HG03064 (cell line): ENCODE measurements around the gene KLF2.

ENCODE experiments used
- ATAC-seq: cut with Tn5 transposase; IDR thresholded peaks from one replicate; pipeline ENCODE4 v1.9.1; 2021; ENCODE audit warnings: low read depth; ENCODE audit not compliant: unreplicated experiment

Gene KLF2

DNA sequence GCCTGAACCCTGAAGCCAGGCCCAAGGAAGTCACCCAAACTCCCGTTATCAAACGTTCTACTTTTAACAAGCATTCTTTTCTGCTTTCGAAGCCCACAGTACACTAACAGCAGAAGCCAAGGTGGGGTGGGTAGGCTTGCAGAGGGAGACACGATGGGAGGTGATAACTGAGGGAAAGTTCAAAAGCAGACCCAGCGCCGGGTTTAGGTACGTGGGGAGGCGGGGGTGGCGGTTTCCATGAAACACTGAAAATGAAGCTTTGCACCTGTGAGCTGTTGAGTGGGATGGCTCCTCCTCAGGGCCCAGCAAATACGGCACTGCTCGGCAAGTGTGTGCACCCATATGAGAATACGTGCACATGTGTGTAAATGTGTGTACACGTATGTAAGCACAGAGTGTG lies 49.8 kb downstream of the KLF2 start:
- ATAC-seq = no peak

DNA sequence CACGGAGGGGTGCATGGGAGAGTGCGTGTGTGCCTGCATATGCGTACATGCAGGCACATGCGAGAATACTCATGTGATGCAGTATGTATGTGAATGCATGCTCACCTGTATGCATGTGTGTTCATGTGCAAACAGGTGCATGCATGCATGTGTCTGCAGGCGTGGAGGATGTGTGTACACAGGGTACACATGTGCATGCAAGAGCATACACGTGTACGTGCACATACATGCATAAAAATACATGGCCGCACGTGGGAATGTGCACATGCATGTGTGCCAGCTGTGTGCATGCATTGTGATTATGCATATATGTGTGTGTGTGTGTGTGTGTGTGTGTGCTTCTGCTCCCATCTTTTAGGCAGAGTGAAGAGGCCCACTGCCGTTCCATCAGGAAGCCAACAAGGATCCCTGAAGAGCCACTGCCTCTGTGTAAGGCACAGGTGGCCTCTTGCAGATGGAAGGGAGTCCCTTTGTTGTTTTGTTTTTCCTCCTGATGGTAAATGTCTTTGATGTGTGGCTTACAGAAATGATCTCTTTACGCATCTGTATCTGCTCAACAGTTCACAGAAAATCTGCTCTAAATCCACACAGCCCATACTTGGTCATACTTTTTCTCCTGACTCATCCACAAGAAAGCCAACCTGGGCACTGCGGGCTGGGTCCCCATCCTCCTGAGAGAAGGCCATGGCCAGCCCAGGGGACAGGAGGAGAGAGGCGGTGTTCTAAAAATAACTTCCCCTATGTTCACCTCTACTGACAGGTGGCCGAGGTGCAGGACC lies 50.7 kb downstream of the KLF2 start:
- no peak for ATAC-seq

DNA sequence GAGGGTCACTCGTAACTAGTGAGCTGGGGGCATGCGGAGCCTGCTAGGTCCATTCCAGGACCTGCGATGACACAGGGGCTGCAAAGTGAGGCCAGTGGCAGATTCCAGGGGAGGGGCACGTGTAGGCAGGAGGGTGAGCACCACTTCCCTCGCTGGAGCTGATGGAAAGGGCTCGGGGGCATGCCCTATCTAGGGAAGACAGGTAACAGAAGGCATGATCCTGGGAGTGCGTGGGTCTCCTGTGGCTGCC lies 51.2 kb downstream of the KLF2 start:
- ATAC-seq = no peak

DNA sequence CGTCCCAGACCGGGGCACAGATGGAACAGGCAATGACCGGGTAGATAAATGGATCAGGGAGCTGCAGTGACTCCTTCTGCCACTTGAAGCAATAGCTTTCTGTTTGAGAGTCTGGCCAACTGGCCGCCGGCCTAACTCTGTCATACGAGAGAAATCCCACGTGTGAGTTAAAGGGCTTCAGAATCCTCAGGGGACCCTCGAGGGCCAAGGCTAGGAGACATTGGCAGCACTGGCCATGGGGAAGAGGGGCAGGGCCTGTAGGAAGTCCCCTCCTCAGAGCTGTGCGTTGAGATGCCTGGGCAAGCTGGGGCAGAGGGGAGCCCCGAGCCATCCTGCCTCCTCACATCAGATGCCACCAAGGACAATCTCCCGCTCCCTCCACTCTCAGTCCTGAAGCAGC lies 51.6 kb downstream of the KLF2 start:
- no peak for ATAC-seq

DNA sequence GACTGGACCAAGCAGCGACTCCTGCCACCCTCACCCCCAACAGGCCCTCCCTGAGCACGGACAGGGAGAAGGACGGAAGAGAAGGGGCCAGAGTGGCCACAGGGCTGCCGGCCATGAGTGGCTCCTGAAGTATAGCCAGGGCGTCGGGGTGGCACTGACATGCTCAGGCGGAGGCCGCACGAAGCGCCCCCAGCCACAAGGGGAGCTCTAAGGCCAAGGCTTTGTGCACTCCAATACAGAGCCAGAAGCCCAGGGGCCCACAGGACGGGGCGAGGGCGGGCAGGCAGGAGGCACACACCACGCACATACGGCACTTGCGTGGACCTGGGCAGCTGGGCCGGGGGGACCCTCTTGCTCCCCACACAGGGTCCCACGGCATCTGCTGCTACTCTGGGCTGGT lies 52.0 kb downstream of the KLF2 start:
- no peak for ATAC-seq

DNA sequence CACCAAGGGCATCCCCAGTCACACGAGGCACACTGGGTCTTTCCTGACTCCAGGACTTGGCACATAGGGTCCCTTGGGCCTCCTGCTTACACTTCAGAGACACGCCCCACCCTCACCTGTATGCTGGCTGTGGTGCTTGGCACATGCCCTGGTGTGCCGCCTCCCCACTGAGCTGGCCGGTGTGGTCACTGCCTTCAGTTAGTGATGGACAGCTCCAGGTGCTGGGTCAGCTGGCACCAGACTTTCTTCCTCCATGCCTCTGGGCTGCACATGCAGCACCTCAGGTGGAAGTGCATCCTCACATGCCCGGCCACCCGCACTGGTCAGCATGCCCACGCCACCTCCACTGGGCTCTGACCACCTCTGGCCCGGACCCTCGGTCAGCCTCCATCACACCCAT lies 52.9 kb downstream of the KLF2 start:
- ATAC-seq = no peak
